Measurements from ENCODE around the gene DUSP15.

- no peak for TF ChIP-seq CTCF (IDR thresholded peaks at IDR 0.05; ENCODE audit: control extremely low read depth in 1 of 3, insufficient read depth in 1 of 3, low read depth in 1 of 3, low read length in 3 of 3)
- TF ChIP-seq EZH2 (IDR thresholded peaks at IDR 0.05; ENCODE audit: low read depth, low read length, severe bottlenecking): no peak
- no peak for TF ChIP-seq POLR2A (IDR thresholded peaks at IDR 0.05; ENCODE audit: control extremely low read depth in 1 of 2, low read depth in 2 of 2, low read length in 2 of 2)
- TF ChIP-seq CBX8 (IDR thresholded peaks at IDR 0.05; ENCODE audit: borderline replicate concordance, low read depth, low read length): no peak
- TF ChIP-seq EGR1 (IDR thresholded peaks at IDR 0.05; ENCODE audit: borderline replicate concordance, low read depth, low read length): no peak
- TF ChIP-seq EP300 (IDR thresholded peaks at IDR 0.05; ENCODE audit: borderline replicate concordance in 1 of 2, low read depth in 2 of 2, low read length in 2 of 2): no peak
- TF ChIP-seq RAD21 (IDR thresholded peaks at IDR 0.05 in 1 of 2, conservative IDR thresholded peaks at IDR 0.05 in 1 of 2; ENCODE audit: low read depth in 2 of 2, low read length in 2 of 2): no peak
- TF ChIP-seq MAX (IDR thresholded peaks at IDR 0.05): no peak
- TF ChIP-seq SIX5 (IDR thresholded peaks at IDR 0.05; ENCODE audit: low read depth, low read length): no peak
- TF ChIP-seq ZNF274 (IDR thresholded peaks at IDR 0.05; ENCODE audit: borderline replicate concordance, extremely low read depth, low read length): no peak
- no peak for TF ChIP-seq USF2 (IDR thresholded peaks at IDR 0.05; ENCODE audit: low read length)
These were observed 24.8 kb upstream of the DUSP15 start for GRCh38 chr20:31894980-31895675.

Measured in H1 (cell line).